HepG2 (cell line): ENCODE data around the gene LSM12. TPM values are rescaled to one million over a fixed set of nuclear protein-coding genes. Genes with fewer than 3 reads are reported as not detected.
A peak's percentile ranks its signal among the peaks of the same experiment; 100 is the strongest.

Source experiments
- GPN1 ChIP-seq: sonication (generic); formaldehyde crosslinking; IDR thresholded peaks from 2 replicates; pipeline ENCODE4 v1.5.1; 2020; ENCODE audit warnings: missing genetic modification reagents, borderline replicate concordance
- KDM2A ChIP-seq: sonication (generic); formaldehyde crosslinking; IDR thresholded peaks from 2 replicates; pipeline ENCODE4 v1.4.0; 2020; ENCODE audit warnings: low read depth, missing genetic modification reagents, borderline replicate concordance
- NFIC ChIP-seq: IDR thresholded peaks from 2 replicates; pipeline ENCODE4 v1.6.1; 2012; ENCODE audit warnings: mild to moderate bottlenecking, low read length, inconsistent platforms
- SETDB1 ChIP-seq: sonication (generic); formaldehyde crosslinking; IDR thresholded peaks from 2 replicates; pipeline ENCODE4 v1.5.1; 2020; ENCODE audit warnings: missing genetic modification reagents, mild to moderate bottlenecking, borderline replicate concordance
- SOX5 ChIP-seq: IDR thresholded peaks from 2 replicates; pipeline ENCODE4 v1.6.1; 2016; ENCODE audit warnings: borderline replicate concordance
- TAF15 ChIP-seq: fragments of 200-400 bp; formaldehyde crosslinking; IDR thresholded peaks from one replicate; pipeline ENCODE4 v1.6.1; 2018; ENCODE audit warnings: mild to moderate bottlenecking, low read depth, low read length; ENCODE audit not compliant: poor library complexity, severe bottlenecking
- ZNF230 ChIP-seq: sonication (generic); formaldehyde crosslinking; IDR thresholded peaks from 2 replicates; pipeline ENCODE4 v1.4.0; 2020; ENCODE audit warnings: mild to moderate bottlenecking, missing genetic modification reagents
- polyA plus RNA-seq, 8 experiments: library from polyadenylated mRNA; depleted of rRNA in 3 of 8; stranded (reverse) in 7 of 8; unstranded in 1 of 8; fragments of >200 nt; fragmentation: Illumina TruSeq in 4 of 8; extraction: Trizol in 4 of 8; gene quantifications; 2 replicates each; pipeline versions ENCODE4 v1.2.1 to v1.2.3, GENCODE V29; 2011 to 2016; ENCODE audit warnings: low read depth in 4 of 8, missing spikeins in 1 of 8, mixed read lengths in 1 of 8; ENCODE audit not compliant: insufficient read depth in 1 of 8
- total RNA-seq, 5 experiments: library from RNA; depleted of rRNA; stranded (reverse); fragments of >200 nt; fragmentation: Illumina TruSeq; extraction: Trizol; gene quantifications; 2 replicates each; pipeline ENCODE4 v1.2.3, GENCODE V29; 2016; ENCODE audit warnings: low read depth in 1 of 5
- TF ChIP-seq, protein P1 (sequence below): sonication (generic); IDR thresholded peaks from 2 replicates; pipeline ENCODE4 v1.6.1; 2016; ENCODE audit warnings: low read depth, borderline replicate concordance
- TF ChIP-seq, protein P2 (sequence below): sonication (generic); formaldehyde crosslinking; IDR thresholded peaks from 2 replicates; pipeline ENCODE4 v1.8.0; 2022; ENCODE audit warnings: missing genetic modification reagents, mild to moderate bottlenecking, borderline replicate concordance
- TF ChIP-seq, protein P3 (sequence below): sonication (generic); formaldehyde crosslinking; IDR thresholded peaks from one replicate; pipeline ENCODE4 v1.5.1; 2020; ENCODE audit warnings: mild to moderate bottlenecking, missing genetic modification reagents; ENCODE audit errors: not compliant biosample characterization
- TF ChIP-seq, protein P4 (sequence below): IDR thresholded peaks from 2 replicates; pipeline ENCODE4 v1.6.1; 2016; ENCODE audit warnings: missing compliant biosample characterization, missing genetic modification reagents, borderline replicate concordance
- TF ChIP-seq, protein P5 (sequence below): sonication (generic); formaldehyde crosslinking; IDR thresholded peaks from 2 replicates; pipeline ENCODE4 v1.8.1; 2023; ENCODE audit warnings: mild to moderate bottlenecking, inconsistent platforms, moderate library complexity, missing genetic modification reagents, borderline replicate concordance

LSM12 gene
- total and polyA plus RNA-seq, 2 of the 13 experiments (the other 11 are each of a cell fraction or from before 2014, with no cell fraction given): 52.8 to 55.7 TPM

DNA sequence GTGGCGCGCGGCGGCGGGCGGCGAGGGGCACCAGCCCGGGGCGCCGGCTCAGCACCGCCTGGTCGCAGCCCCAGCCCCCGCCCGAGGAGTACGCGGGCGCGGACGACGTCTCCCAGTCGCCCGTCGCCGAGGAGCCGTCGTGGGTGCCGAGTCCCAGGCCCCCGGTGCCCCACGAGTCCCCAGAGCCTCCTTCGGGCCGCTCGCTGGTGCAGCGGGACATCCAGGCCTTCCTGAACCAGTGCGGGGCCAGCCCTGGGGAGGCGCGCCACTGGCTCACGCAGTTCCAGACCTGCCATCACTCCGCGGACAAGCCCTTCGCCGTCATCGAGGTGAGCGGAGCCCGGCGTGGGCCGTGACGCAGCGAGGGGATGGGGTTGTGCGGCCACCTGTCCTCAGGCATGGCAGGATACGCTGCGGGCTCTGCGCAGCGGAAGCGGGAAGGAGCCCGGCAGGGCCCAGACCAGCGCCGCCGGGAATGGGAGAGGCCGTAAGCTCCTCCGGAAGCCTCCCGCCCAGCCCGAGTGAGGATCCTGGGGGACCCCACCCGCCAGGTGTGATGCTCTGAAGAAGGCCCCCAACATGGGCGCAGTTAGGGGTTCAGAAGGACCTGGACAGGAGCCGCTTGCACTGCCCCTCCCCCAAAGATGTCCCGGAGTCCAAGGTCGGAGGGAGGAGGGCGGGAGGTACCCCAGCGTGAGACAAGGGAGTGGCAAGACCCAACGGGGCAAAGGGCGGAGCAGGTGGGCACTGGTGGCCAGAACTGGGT is 61.5 kb downstream of the LSM12 start (continued):
- TF ChIP-seq, protein P1, sequence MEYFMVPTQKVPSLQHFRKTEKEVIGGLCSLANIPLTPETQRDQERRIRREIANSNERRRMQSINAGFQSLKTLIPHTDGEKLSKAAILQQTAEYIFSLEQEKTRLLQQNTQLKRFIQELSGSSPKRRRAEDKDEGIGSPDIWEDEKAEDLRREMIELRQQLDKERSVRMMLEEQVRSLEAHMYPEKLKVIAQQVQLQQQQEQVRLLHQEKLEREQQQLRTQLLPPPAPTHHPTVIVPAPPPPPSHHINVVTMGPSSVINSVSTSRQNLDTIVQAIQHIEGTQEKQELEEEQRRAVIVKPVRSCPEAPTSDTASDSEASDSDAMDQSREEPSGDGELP: no peak
- TF ChIP-seq, protein P2, sequence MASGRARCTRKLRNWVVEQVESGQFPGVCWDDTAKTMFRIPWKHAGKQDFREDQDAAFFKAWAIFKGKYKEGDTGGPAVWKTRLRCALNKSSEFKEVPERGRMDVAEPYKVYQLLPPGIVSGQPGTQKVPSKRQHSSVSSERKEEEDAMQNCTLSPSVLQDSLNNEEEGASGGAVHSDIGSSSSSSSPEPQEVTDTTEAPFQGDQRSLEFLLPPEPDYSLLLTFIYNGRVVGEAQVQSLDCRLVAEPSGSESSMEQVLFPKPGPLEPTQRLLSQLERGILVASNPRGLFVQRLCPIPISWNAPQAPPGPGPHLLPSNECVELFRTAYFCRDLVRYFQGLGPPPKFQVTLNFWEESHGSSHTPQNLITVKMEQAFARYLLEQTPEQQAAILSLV (CRISPR knock-in tag): peak; percentile 23; the same call in 1 of the 2 replicates
- TF ChIP-seq, protein P3, sequence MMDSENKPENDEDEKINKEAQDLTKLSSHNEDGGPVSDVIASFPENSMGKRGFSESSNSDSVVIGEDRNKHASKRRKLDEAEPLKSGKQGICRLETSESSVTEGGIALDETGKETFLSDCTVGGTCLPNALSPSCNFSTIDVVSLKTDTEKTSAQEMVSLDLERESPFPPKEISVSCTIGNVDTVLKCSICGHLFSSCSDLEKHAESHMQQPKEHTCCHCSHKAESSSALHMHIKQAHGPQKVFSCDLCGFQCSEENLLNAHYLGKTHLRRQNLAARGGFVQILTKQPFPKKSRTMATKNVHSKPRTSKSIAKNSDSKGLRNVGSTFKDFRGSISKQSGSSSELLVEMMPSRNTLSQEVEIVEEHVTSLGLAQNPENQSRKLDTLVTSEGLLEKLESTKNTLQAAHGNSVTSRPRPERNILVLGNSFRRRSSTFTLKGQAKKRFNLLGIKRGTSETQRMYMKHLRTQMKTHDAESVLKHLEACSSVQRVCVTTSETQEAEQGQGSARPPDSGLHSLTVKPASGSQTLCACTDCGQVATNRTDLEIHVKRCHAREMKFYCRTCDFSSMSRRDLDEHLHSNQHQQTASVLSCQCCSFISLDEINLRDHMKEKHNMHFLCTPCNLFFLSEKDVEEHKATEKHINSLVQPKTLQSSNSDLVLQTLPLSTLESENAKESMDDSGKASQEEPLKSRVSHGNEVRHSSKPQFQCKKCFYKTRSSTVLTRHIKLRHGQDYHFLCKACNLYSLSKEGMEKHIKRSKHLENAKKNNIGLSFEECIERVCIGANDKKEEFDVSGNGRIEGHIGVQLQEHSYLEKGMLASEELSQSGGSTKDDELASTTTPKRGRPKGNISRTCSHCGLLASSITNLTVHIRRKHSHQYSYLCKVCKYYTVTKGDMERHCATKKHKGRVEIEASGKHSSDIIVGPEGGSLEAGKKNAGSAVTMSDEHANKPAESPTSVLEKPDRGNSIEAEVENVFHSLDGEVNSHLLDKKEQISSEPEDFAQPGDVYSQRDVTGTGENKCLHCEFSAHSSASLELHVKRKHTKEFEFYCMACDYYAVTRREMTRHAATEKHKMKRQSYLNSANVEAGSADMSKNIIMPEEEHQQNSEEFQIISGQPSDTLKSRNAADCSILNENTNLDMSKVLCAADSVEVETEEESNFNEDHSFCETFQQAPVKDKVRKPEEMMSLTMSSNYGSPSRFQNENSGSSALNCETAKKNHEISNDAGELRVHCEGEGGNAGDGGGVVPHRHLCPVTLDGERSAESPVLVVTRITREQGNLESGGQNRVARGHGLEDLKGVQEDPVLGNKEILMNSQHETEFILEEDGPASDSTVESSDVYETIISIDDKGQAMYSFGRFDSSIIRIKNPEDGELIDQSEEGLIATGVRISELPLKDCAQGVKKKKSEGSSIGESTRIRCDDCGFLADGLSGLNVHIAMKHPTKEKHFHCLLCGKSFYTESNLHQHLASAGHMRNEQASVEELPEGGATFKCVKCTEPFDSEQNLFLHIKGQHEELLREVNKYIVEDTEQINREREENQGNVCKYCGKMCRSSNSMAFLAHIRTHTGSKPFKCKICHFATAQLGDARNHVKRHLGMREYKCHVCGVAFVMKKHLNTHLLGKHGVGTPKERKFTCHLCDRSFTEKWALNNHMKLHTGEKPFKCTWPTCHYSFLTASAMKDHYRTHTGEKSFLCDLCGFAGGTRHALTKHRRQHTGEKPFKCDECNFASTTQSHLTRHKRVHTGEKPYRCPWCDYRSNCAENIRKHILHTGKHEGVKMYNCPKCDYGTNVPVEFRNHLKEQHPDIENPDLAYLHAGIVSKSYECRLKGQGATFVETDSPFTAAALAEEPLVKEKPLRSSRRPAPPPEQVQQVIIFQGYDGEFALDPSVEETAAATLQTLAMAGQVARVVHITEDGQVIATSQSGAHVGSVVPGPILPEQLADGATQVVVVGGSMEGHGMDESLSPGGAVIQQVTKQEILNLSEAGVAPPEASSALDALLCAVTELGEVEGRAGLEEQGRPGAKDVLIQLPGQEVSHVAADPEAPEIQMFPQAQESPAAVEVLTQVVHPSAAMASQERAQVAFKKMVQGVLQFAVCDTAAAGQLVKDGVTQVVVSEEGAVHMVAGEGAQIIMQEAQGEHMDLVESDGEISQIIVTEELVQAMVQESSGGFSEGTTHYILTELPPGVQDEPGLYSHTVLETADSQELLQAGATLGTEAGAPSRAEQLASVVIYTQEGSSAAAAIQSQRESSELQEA (CRISPR knock-in tag): peak; percentile 11
- TF ChIP-seq SETDB1 (CRISPR knock-in tag) (no peak), KDM2A (CRISPR knock-in tag) (peak; percentile 92), TAF15 (peak; percentile 75), GPN1 (CRISPR knock-in tag) (no peak), SOX5 (CRISPR knock-in tag) (peak; percentile 14; the same call in 1 of the 2 replicates), ZNF230 (CRISPR knock-in tag) (no peak), NFIC (no peak)
- TF ChIP-seq, protein P4, sequence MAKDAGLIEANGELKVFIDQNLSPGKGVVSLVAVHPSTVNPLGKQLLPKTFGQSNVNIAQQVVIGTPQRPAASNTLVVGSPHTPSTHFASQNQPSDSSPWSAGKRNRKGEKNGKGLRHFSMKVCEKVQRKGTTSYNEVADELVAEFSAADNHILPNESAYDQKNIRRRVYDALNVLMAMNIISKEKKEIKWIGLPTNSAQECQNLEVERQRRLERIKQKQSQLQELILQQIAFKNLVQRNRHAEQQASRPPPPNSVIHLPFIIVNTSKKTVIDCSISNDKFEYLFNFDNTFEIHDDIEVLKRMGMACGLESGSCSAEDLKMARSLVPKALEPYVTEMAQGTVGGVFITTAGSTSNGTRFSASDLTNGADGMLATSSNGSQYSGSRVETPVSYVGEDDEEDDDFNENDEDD (CRISPR knock-in tag): peak; percentile 52; the same call in 1 of the 2 replicates
- TF ChIP-seq, protein P5, sequence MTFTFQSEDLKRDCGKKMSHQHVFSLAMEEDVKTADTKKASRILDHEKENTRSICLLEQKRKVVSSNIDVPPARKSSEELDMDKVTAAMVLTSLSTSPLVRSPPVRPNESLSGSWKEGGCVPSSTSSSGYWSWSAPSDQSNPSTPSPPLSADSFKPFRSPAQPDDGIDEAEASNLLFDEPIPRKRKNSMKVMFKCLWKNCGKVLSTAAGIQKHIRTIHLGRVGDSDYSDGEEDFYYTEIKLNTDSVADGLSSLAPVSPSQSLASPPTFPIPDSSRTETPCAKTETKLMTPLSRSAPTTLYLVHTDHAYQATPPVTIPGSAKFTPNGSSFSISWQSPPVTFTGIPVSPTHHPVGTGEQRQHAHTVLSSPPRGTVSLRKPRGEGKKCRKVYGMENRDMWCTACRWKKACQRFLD (CRISPR knock-in tag): peak; percentile 80
